ENCODE results near the gene SMYD1. TPM values are rescaled to one million over a fixed set of nuclear protein-coding genes. Genes with fewer than 3 reads are reported as not detected.

Gene SMYD1
- total RNA-seq, 1 donor from 2014 or later = not detected

GRCh38 chr2:88061295-88061694 is 6.3 kb upstream of the SMYD1 start:
- H3K4me3 Mint-ChIP-seq (ENCODE audit: unreplicated experiment) = no peak overlapping the region
- no peak for DNase-seq (ENCODE audit: low spot score)
- no peaks in the 10 kb centered on the region for H3K36me3 Mint-ChIP-seq (ENCODE audit: low read depth)
- no peaks in the 10 kb centered on the region for H3K27me3 Mint-ChIP-seq (ENCODE audit: low read depth)
- H3K27ac Mint-ChIP-seq (ENCODE audit: unreplicated experiment) = no peak overlapping the region
- TF ChIP-seq, protein P1, sequence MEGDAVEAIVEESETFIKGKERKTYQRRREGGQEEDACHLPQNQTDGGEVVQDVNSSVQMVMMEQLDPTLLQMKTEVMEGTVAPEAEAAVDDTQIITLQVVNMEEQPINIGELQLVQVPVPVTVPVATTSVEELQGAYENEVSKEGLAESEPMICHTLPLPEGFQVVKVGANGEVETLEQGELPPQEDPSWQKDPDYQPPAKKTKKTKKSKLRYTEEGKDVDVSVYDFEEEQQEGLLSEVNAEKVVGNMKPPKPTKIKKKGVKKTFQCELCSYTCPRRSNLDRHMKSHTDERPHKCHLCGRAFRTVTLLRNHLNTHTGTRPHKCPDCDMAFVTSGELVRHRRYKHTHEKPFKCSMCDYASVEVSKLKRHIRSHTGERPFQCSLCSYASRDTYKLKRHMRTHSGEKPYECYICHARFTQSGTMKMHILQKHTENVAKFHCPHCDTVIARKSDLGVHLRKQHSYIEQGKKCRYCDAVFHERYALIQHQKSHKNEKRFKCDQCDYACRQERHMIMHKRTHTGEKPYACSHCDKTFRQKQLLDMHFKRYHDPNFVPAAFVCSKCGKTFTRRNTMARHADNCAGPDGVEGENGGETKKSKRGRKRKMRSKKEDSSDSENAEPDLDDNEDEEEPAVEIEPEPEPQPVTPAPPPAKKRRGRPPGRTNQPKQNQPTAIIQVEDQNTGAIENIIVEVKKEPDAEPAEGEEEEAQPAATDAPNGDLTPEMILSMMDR (IDR thresholded peaks at IDR 0.05) = no peak
- H3K9me3 Mint-ChIP-seq (ENCODE audit: low read depth) = no peaks in the 10 kb centered on the region
- H3K4me1 Mint-ChIP-seq (ENCODE audit: low read depth) = peaks cover 1% of the 10 kb centered on the region

- TF ChIP-seq, protein P1 (IDR thresholded peaks at IDR 0.05) = no peak
- no peak for DNase-seq (ENCODE audit: low spot score)
- no peaks in the 10 kb centered on the region for H3K9me3 Mint-ChIP-seq (ENCODE audit: low read depth)
- no peaks in the 10 kb centered on the region for H3K36me3 Mint-ChIP-seq (ENCODE audit: low read depth)
- no peak overlapping the region for H3K27ac Mint-ChIP-seq (ENCODE audit: unreplicated experiment)
- H3K4me3 Mint-ChIP-seq (ENCODE audit: unreplicated experiment) = no peak overlapping the region
- peaks cover 1% of the 10 kb centered on the region for H3K27me3 Mint-ChIP-seq (ENCODE audit: low read depth)
- peaks cover 3% of the 10 kb centered on the region for H3K4me1 Mint-ChIP-seq (ENCODE audit: low read depth)
Observed at GRCh38 chr2:88066543-88066942, 1.1 kb upstream of the SMYD1 start.

- H3K4me1 Mint-ChIP-seq (ENCODE audit: low read depth) = peaks cover 3% of the 10 kb centered on the region
- H3K27ac Mint-ChIP-seq (ENCODE audit: unreplicated experiment) = no peak overlapping the region
- TF ChIP-seq, protein P1 (IDR thresholded peaks at IDR 0.05) = no peak
- H3K4me3 Mint-ChIP-seq (ENCODE audit: unreplicated experiment) = no peak overlapping the region
- no peak for DNase-seq (ENCODE audit: low spot score)
- peaks cover 1% of the 10 kb centered on the region for H3K27me3 Mint-ChIP-seq (ENCODE audit: low read depth)
- no peaks in the 10 kb centered on the region for H3K36me3 Mint-ChIP-seq (ENCODE audit: low read depth)
- H3K9me3 Mint-ChIP-seq (ENCODE audit: low read depth) = no peaks in the 10 kb centered on the region
Observed at GRCh38 chr2:88067189-88067588, 436 bp upstream of the SMYD1 start.

DNA sequence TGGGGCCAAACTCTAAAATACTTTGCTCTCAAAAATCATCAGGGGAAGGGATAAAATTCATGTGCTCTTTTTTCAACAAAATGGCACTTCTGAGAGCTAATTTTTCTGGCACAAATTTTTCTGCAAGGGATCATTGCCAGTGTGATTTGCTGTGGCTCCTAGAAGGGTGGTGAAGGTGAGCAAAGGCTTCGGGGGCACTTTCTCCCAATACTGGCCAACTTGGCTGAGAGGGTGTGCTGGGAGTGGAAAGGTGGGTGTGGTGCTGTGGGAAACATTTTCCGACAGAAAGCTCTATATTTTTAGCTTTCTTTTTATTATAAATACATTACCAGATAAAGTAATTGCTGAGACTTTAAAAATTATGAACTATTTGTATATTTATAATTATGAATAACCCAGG is 419 bp downstream of the SMYD1 start:
- peaks cover 2% of the 10 kb centered on the region for H3K9me3 Mint-ChIP-seq (ENCODE audit: low read depth)
- H3K4me3 Mint-ChIP-seq (ENCODE audit: unreplicated experiment) = no peak overlapping the region
- H3K36me3 Mint-ChIP-seq (ENCODE audit: low read depth) = no peaks in the 10 kb centered on the region
- peaks cover 1% of the 10 kb centered on the region for H3K27me3 Mint-ChIP-seq (ENCODE audit: low read depth)
- H3K27ac Mint-ChIP-seq (ENCODE audit: unreplicated experiment) = no peak overlapping the region
- TF ChIP-seq, protein P1 (IDR thresholded peaks at IDR 0.05) = no peak
- H3K4me1 Mint-ChIP-seq (ENCODE audit: low read depth) = peaks cover 3% of the 10 kb centered on the region
- DNase-seq (ENCODE audit: low spot score) = no peak

- TF ChIP-seq, protein P1 (IDR thresholded peaks at IDR 0.05) = no peak
- no peaks in the 10 kb centered on the region for H3K36me3 Mint-ChIP-seq (ENCODE audit: low read depth)
- peaks cover 1% of the 10 kb centered on the region for H3K27me3 Mint-ChIP-seq (ENCODE audit: low read depth)
- H3K27ac Mint-ChIP-seq (ENCODE audit: unreplicated experiment) = no peak overlapping the region
- no peak overlapping the region for H3K4me3 Mint-ChIP-seq (ENCODE audit: unreplicated experiment)
- no peak for DNase-seq (ENCODE audit: low spot score)
- peaks cover 3% of the 10 kb centered on the region for H3K4me1 Mint-ChIP-seq (ENCODE audit: low read depth)
- peaks cover 11% of the 10 kb centered on the region for H3K9me3 Mint-ChIP-seq (ENCODE audit: low read depth)
Observed at GRCh38 chr2:88069117-88069516, 1.5 kb downstream of the SMYD1 start.

Data from chondrocyte (in vitro differentiated cells).